H9 (cell line): ENCODE measurements around the gene ATP13A2. TPM values are rescaled to one million over a fixed set of nuclear protein-coding genes. Genes with fewer than 3 reads are reported as not detected.

Experiments used
- DNase-seq: peaks from one replicate; pipeline ENCODE4 v3.0.0-alpha.2; 2017
- H2AFZ ChIP-seq: one replicate; pipeline ENCODE4 v1.6.1; 2013; ENCODE audit warnings: mild to moderate bottlenecking, low read length, control low read depth, moderate library complexity
- H2AK5ac ChIP-seq: 2 replicates; pipeline ENCODE4 v1.6.1; 2013; ENCODE audit warnings: low read length, control low read depth, mixed read lengths; ENCODE audit not compliant: insufficient read length
- H2BK120ac ChIP-seq: one replicate; pipeline ENCODE4 v1.6.1; 2013; ENCODE audit warnings: low read depth, mild to moderate bottlenecking, low read length, control low read depth, inconsistent platforms; ENCODE audit not compliant: poor library complexity, severe bottlenecking
- H2BK12ac ChIP-seq: 2 replicates; pipeline ENCODE4 v1.6.1; 2013; ENCODE audit warnings: low read length, control low read depth, mixed read lengths, low read depth; ENCODE audit not compliant: insufficient read length
- H2BK15ac ChIP-seq: 2 replicates; pipeline ENCODE4 v1.6.1; 2013; ENCODE audit warnings: low read depth, low read length, control low read depth
- H2BK20ac ChIP-seq: one replicate; pipeline ENCODE4 v1.6.1; 2013; ENCODE audit warnings: low read depth, mild to moderate bottlenecking, low read length, control low read depth, inconsistent platforms; ENCODE audit not compliant: poor library complexity, severe bottlenecking
- H2BK5ac ChIP-seq: 2 replicates; pipeline ENCODE4 v1.6.1; 2013; ENCODE audit warnings: low read length, control low read depth, mixed read lengths; ENCODE audit not compliant: insufficient read length
- H3K14ac ChIP-seq: 2 replicates; pipeline ENCODE4 v1.6.1; 2013; ENCODE audit warnings: low read length, control low read depth; ENCODE audit not compliant: insufficient read depth
- H3K18ac ChIP-seq: 2 replicates; pipeline ENCODE4 v1.6.1; 2013; ENCODE audit warnings: low read depth, mild to moderate bottlenecking, mixed read lengths, low read length, control low read depth; ENCODE audit not compliant: insufficient read length
- H3K23ac ChIP-seq: 2 replicates; pipeline ENCODE4 v1.6.1; 2013; ENCODE audit warnings: low read length, control low read depth, mixed read lengths, low read depth; ENCODE audit not compliant: insufficient read length
- H3K23me2 ChIP-seq: 2 replicates; pipeline ENCODE4 v1.6.1; 2013; ENCODE audit warnings: low read depth, mild to moderate bottlenecking, mixed read lengths, low read length, control low read depth; ENCODE audit not compliant: insufficient read length, poor library complexity, severe bottlenecking
- H3K27ac ChIP-seq: 2 replicates; pipeline ENCODE4 v1.5.1; 2013; ENCODE audit warnings: low read length, control low read depth, mixed read lengths, low read depth; ENCODE audit not compliant: insufficient read length
- H3K27me3 ChIP-seq: 2 replicates; pipeline ENCODE4 v1.6.1; 2013; ENCODE audit warnings: low read length, control low read depth, inconsistent platforms; ENCODE audit not compliant: insufficient read depth
- H3K4ac ChIP-seq: 2 replicates; pipeline ENCODE4 v1.6.1; 2013; ENCODE audit warnings: low read depth, mild to moderate bottlenecking, control low read depth, inconsistent platforms, low read length, moderate library complexity
- H3K4me1 ChIP-seq: 2 replicates; pipeline ENCODE4 v1.6.1; 2013; ENCODE audit warnings: low read length, control low read depth, inconsistent platforms; ENCODE audit not compliant: insufficient read depth
- H3K4me2 ChIP-seq: 2 replicates; pipeline ENCODE4 v1.6.1; 2013; ENCODE audit warnings: low read length, control low read depth, mixed read lengths; ENCODE audit not compliant: insufficient read length, insufficient read depth
- H3K56ac ChIP-seq: 2 replicates; pipeline ENCODE4 v1.6.1; 2013; ENCODE audit warnings: low read depth, mild to moderate bottlenecking, mixed read lengths, low read length, control low read depth; ENCODE audit not compliant: insufficient read length
- H3K79me1 ChIP-seq: 2 replicates; pipeline ENCODE4 v1.6.1; 2013; ENCODE audit warnings: low read depth, mild to moderate bottlenecking, moderate library complexity, low read length, control low read depth, inconsistent platforms; ENCODE audit not compliant: insufficient read depth, poor library complexity, severe bottlenecking
- H3K79me2 ChIP-seq: 2 replicates; pipeline ENCODE4 v1.6.1; 2013; ENCODE audit warnings: low read length, control low read depth, inconsistent platforms; ENCODE audit not compliant: insufficient read depth
- H3K9ac ChIP-seq: 2 replicates; pipeline ENCODE4 v1.6.1; 2013; ENCODE audit warnings: low read length, control low read depth, mixed read lengths; ENCODE audit not compliant: insufficient read length; ENCODE audit errors: extremely low read depth
- H3K9me3 ChIP-seq: one replicate; pipeline ENCODE4 v1.6.1; 2013; ENCODE audit warnings: low read depth, low read length, inconsistent platforms; ENCODE audit not compliant: control insufficient read depth
- H3T11ph ChIP-seq: one replicate; pipeline ENCODE4 v1.6.1; 2013; ENCODE audit warnings: mild to moderate bottlenecking, low read length, control low read depth, inconsistent platforms
- H4K20me1 ChIP-seq: one replicate; pipeline ENCODE4 v1.6.1; 2013; ENCODE audit not compliant: control insufficient read depth, insufficient read length, insufficient read depth
- H4K5ac ChIP-seq: 2 replicates; pipeline ENCODE4 v1.6.1; 2013; ENCODE audit warnings: low read depth, mild to moderate bottlenecking, mixed read lengths, low read length, control low read depth; ENCODE audit not compliant: insufficient read length
- H4K8ac ChIP-seq: replicated peaks from 2 replicates; pipeline ENCODE4 v1.6.1; 2013; ENCODE audit warnings: low read length, control low read depth, mixed read lengths, low read depth; ENCODE audit not compliant: insufficient read length
- H4K91ac ChIP-seq: 2 replicates; pipeline ENCODE4 v1.6.1; 2013; ENCODE audit warnings: low read depth, mild to moderate bottlenecking, moderate library complexity, mixed read lengths, low read length, control low read depth; ENCODE audit not compliant: insufficient read length
- H3K27ac Mint-ChIP-seq, 3 experiments: 2 replicates in 2 of 3; 3 replicates in 1 of 3; pipeline ENCODE4 v1.8.0; 2020 to 2021; ENCODE audit warnings: mixed read lengths in 3 of 3, mild to moderate bottlenecking in 1 of 3, moderate library complexity in 1 of 3
- H3K27me3 Mint-ChIP-seq: 2 replicates; pipeline ENCODE4 v1.8.0; 2021; ENCODE audit warnings: low read depth, mild to moderate bottlenecking, moderate library complexity, mixed read lengths
- H3K36me3 Mint-ChIP-seq, 3 experiments: 2 replicates in 2 of 3; 3 replicates in 1 of 3; pipeline ENCODE4 v1.8.0; 2020 to 2021; ENCODE audit warnings: low read depth in 3 of 3, mixed read lengths in 3 of 3; ENCODE audit not compliant: insufficient read depth in 1 of 3
- H3K4me1 Mint-ChIP-seq, 2 experiments: 2 replicates each; pipeline ENCODE4 v1.8.0; 2020; ENCODE audit warnings: mixed read lengths in 2 of 2
- H3K4me3 Mint-ChIP-seq, 2 experiments: 2 replicates in 1 of 2; 3 replicates in 1 of 2; pipeline ENCODE4 v1.8.0; 2020 to 2021; ENCODE audit warnings: mild to moderate bottlenecking in 2 of 2, mixed read lengths in 2 of 2, moderate library complexity in 1 of 2
- H3K9me3 Mint-ChIP-seq, 2 experiments: 2 replicates in 1 of 2; 3 replicates in 1 of 2; pipeline ENCODE4 v1.8.0; 2020; ENCODE audit warnings: mild to moderate bottlenecking in 2 of 2, mixed read lengths in 2 of 2, moderate library complexity in 1 of 2
- WGBS: extraction: QIAGEN DNeasy Blood & Tissue Kit; methylation state at CpG from one replicate; pipeline ENCODE4 v1.1.7; 2013; ENCODE audit warnings: missing lambda C conversion rate, low lambda C conversion rate, mixed read lengths; ENCODE audit not compliant: insufficient read length; ENCODE audit errors: extremely low coverage; 5-methylcytosine and 5-hydroxymethylcytosine counted together
- total RNA-seq: library from RNA; stranded (reverse); gene quantifications from 2 replicates; pipeline ENCODE4 v1.2.1, GENCODE V29; 2021
- TF ChIP-seq, protein P1 (sequence below): fragments of 200-600 bp; sonication (generic); conservative IDR thresholded peaks from 3 replicates; pipeline ENCODE4 v1.8.0; 2021; ENCODE audit warnings: antibody characterized with exemption, mild to moderate bottlenecking

Gene ATP13A2
- total RNA-seq, 1 experiment from 2014 or later: 53.6 TPM

DNA sequence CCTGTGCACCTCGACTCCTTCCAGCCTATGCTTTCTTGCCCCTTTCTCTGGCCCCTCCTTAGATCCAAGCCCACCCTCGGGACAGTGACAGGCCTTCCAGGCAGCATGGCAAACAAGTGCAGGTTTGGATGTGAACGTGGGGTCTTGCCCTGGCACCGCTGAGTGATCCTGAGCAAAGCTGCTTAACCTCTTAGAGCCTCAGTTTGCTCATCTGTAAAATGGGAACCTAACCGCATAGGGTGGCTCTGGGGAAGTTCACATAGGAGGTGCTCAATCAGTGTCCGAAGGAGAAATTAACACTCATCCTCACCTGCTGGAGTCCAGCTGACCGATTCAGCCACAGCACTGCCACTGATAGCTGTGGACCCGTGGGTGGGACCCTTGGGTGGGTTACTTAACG, 38.5 kb downstream of the ATP13A2 start:
- no peak overlapping the region for H2AK5ac ChIP-seq

More for the DNA sequence above, 38.5 kb downstream of the ATP13A2 start:
- no peak overlapping the region for H4K91ac ChIP-seq
- H3K23me2 ChIP-seq: no peaks in the 10 kb centered on the region
- Mint-ChIP-seq H3K9me3 (no peaks in the 10 kb centered on the region), H3K4me3 (no peak overlapping the region), H3K27ac (no peak overlapping the region), H3K36me3 (peaks cover 10 to 57% (median 44%) of the 10 kb centered on the region in 3 experiments), H3K27me3 (no peaks in the 10 kb centered on the region), H3K4me1 (peaks cover 15 to 35% of the 10 kb centered on the region in 2 experiments)
- no peak overlapping the region for H4K8ac ChIP-seq
- WGBS: no CpG with 5 or more reads among the region's 9 CpGs
- H3T11ph ChIP-seq: no peak overlapping the region
- no peak overlapping the region for H3K18ac ChIP-seq
- H3K9ac ChIP-seq: no peak overlapping the region
- no peak overlapping the region for H3K56ac ChIP-seq
- H2BK12ac ChIP-seq: no peak overlapping the region
- no peak overlapping the region for H3K14ac ChIP-seq
- H2BK20ac ChIP-seq: no peak overlapping the region
- H3K79me2 ChIP-seq: no peaks in the 10 kb centered on the region; the same call in 1 of the 2 replicates
- no peaks in the 10 kb centered on the region for H4K20me1 ChIP-seq
- no peak overlapping the region for H2AFZ ChIP-seq
- no peak overlapping the region for H3K4me2 ChIP-seq
- no peak overlapping the region for H2BK15ac ChIP-seq
- H3K9me3 ChIP-seq: no peaks in the 10 kb centered on the region
- no peak overlapping the region for H3K23ac ChIP-seq
- no peak overlapping the region for H3K4ac ChIP-seq
- no peaks in the 10 kb centered on the region for H3K4me1 ChIP-seq
- no peak overlapping the region for H2BK120ac ChIP-seq
- TF ChIP-seq, protein P1, sequence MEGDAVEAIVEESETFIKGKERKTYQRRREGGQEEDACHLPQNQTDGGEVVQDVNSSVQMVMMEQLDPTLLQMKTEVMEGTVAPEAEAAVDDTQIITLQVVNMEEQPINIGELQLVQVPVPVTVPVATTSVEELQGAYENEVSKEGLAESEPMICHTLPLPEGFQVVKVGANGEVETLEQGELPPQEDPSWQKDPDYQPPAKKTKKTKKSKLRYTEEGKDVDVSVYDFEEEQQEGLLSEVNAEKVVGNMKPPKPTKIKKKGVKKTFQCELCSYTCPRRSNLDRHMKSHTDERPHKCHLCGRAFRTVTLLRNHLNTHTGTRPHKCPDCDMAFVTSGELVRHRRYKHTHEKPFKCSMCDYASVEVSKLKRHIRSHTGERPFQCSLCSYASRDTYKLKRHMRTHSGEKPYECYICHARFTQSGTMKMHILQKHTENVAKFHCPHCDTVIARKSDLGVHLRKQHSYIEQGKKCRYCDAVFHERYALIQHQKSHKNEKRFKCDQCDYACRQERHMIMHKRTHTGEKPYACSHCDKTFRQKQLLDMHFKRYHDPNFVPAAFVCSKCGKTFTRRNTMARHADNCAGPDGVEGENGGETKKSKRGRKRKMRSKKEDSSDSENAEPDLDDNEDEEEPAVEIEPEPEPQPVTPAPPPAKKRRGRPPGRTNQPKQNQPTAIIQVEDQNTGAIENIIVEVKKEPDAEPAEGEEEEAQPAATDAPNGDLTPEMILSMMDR: no peak
- no peak overlapping the region for H4K5ac ChIP-seq
- H3K79me1 ChIP-seq: no peaks in the 10 kb centered on the region
- no peaks in the 10 kb centered on the region for H3K27me3 ChIP-seq
- DNase-seq: no peak
- H3K27ac ChIP-seq: no peak overlapping the region
- H2BK5ac ChIP-seq: no peak overlapping the region
